Body of pancreas (tissue), 4 donors: ENCODE data around the gene CADM1. TPM values are rescaled to one million over a fixed set of nuclear protein-coding genes. Genes with fewer than 3 reads are reported as not detected.

Experiments used
- ATAC-seq: fragments of 150-250 bp; one replicate; pipeline ENCODE4 v1.9.1; 2016
- DNase-seq, 4 donors: peaks; one replicate each; pipeline ENCODE4 v3.0.0-alpha.2; 2019
- H3K27ac ChIP-seq, 4 donors: fragments of 200-600 bp; sonication (generic); 1 replicate in 3 of 4; 2 replicates in 1 of 4; pipeline versions ENCODE4 v1.5.1 to v1.6.1; 2016 to 2019; ENCODE audit warnings: mild to moderate bottlenecking in 1 of 4, mixed read lengths in 1 of 4, moderate library complexity in 1 of 4
- H3K27me3 ChIP-seq, 2 donors: fragments of 200-600 bp; sonication (generic); one replicate each; pipeline ENCODE4 v1.6.0; 2016; ENCODE audit warnings: mild to moderate bottlenecking in 1 of 2
- H3K36me3 ChIP-seq, 2 donors: fragments of 200-600 bp; sonication (generic); replicated peaks in 1 of 2; 2 replicates each; pipeline ENCODE4 v1.5.1; 2016; ENCODE audit warnings: low read depth in 2 of 2; ENCODE audit not compliant: insufficient read depth in 1 of 2
- H3K4me1 ChIP-seq: fragments of 200-600 bp; sonication (generic); one replicate; pipeline ENCODE4 v1.6.0; 2016
- H3K4me3 ChIP-seq, 2 donors: fragments of 200-600 bp; sonication (generic); 1 replicate in 1 of 2; 2 replicates in 1 of 2; pipeline ENCODE4 v1.5.1; 2016 to 2019
- H3K9me3 ChIP-seq, 3 donors: fragments of 200-600 bp; sonication (generic); 1 replicate in 2 of 3; 2 replicates in 1 of 3; pipeline ENCODE4 v1.5.1; 2016
- POLR2A ChIP-seq, 3 donors: fragments of 450-650 bp; IDR thresholded peaks; one replicate each; pipeline ENCODE4 v1.6.1; 2016; ENCODE audit warnings: antibody characterized with exemption in 3 of 3, mild to moderate bottlenecking in 2 of 3
- WGBS, 2 donors: methylation state at CpG; one replicate each; pipeline ENCODE4 v1.1.5; 2017; 5-methylcytosine and 5-hydroxymethylcytosine counted together
- intact Hi-C: fragments of 100-400 bp; cut with DNase I; formaldehyde crosslinking; loops from one replicate; pipeline ENCODE4 v1.15.1; 2023
- total RNA-seq, 2 donors: library from RNA; depleted of rRNA; stranded (reverse); fragments of >200 nt; gene quantifications; one replicate each; pipeline ENCODE4 v1.1.0, GENCODE V29; 2016
- TF ChIP-seq, protein P1 (sequence below), 7 experiments: fragments of 450-650 bp in 4 of 7; fragments of 200-600 bp in 3 of 7; sonication (generic) in 3 of 7; IDR thresholded peaks; one replicate each; pipeline ENCODE4 v1.5.1; 2016 to 2019; ENCODE audit warnings: antibody characterized with exemption in 7 of 7

The CADM1 gene
- total RNA-seq, 2 donors from 2014 or later, result 12.5 to 13.7 TPM

- Histone ChIP-seq H3K27me3 (no peaks in the 10 kb centered on the region), H3K36me3 (no peaks in the 10 kb centered on the region), H3K27ac (no peak overlapping the region), H3K4me3 (no peak overlapping the region), H3K4me1 (no peaks in the 10 kb centered on the region), H3K9me3 (no peaks in the 10 kb centered on the region)
- WGBS, 2 donors, result 85 to 92% methylated on average over 1 of the region's 1 CpG
- no peak for DNase-seq
- no peak for ATAC-seq
- TF ChIP-seq, protein P1, sequence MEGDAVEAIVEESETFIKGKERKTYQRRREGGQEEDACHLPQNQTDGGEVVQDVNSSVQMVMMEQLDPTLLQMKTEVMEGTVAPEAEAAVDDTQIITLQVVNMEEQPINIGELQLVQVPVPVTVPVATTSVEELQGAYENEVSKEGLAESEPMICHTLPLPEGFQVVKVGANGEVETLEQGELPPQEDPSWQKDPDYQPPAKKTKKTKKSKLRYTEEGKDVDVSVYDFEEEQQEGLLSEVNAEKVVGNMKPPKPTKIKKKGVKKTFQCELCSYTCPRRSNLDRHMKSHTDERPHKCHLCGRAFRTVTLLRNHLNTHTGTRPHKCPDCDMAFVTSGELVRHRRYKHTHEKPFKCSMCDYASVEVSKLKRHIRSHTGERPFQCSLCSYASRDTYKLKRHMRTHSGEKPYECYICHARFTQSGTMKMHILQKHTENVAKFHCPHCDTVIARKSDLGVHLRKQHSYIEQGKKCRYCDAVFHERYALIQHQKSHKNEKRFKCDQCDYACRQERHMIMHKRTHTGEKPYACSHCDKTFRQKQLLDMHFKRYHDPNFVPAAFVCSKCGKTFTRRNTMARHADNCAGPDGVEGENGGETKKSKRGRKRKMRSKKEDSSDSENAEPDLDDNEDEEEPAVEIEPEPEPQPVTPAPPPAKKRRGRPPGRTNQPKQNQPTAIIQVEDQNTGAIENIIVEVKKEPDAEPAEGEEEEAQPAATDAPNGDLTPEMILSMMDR (IDR thresholded peaks at IDR 0.05), result no peak
- TF ChIP-seq POLR2A (IDR thresholded peaks at IDR 0.05), result no peak
- intact Hi-C loops, result no loop called here
Measured at GRCh38 chr11:115539844-115540243, 35.6 kb upstream of the CADM1 start.

DNA sequence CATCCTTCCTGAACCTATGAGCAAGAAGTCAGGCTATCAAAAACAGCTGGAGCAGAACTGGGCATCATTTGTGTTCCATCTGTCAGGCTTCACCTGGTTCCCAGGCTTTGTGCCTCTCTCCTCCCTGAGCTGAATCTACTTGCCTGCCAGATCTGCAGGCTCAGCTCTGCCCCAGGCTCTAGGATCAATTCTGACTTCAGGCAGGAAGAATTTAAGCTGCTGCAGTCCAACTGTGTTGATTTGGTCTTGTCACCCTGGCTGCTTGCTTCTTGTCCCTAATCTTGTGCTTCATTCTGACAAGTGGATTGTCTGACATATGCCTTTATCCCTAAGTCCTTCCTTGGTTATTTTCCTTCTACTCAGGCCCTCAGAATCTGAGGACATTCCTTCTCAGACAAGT is 31.6 kb upstream of the CADM1 start:
- no peak for ATAC-seq
- H3K36me3 ChIP-seq, result no peaks in the 10 kb centered on the region
- intact Hi-C loops, result no loop called here
- no peak for TF ChIP-seq POLR2A (IDR thresholded peaks at IDR 0.05)
- TF ChIP-seq, protein P1 (IDR thresholded peaks at IDR 0.05), result no peak
- H3K4me3 ChIP-seq, result no peak overlapping the region
- no peak overlapping the region for H3K27ac ChIP-seq
- no peak for DNase-seq
- H3K27me3 ChIP-seq, result no peaks in the 10 kb centered on the region
- no peaks in the 10 kb centered on the region for H3K4me1 ChIP-seq
- no peaks in the 10 kb centered on the region for H3K9me3 ChIP-seq

- Histone ChIP-seq H3K36me3 (no peaks in the 10 kb centered on the region), H3K27ac (no peak overlapping the region), H3K4me3 (no peak overlapping the region), H3K4me1 (no peaks in the 10 kb centered on the region), H3K9me3 (no peaks in the 10 kb centered on the region), H3K27me3 (no peaks in the 10 kb centered on the region)
- DNase-seq, result no peak
- intact Hi-C loops, result no loop called here
- no peak for ATAC-seq
- WGBS, 2 donors, result 32 to 42% methylated on average over 4 of the region's 4 CpGs
- no peak for TF ChIP-seq POLR2A (IDR thresholded peaks at IDR 0.05)
- TF ChIP-seq, protein P1 (IDR thresholded peaks at IDR 0.05), result no peak
Measured at GRCh38 chr11:115530752-115531151, 26.5 kb upstream of the CADM1 start.

DNA sequence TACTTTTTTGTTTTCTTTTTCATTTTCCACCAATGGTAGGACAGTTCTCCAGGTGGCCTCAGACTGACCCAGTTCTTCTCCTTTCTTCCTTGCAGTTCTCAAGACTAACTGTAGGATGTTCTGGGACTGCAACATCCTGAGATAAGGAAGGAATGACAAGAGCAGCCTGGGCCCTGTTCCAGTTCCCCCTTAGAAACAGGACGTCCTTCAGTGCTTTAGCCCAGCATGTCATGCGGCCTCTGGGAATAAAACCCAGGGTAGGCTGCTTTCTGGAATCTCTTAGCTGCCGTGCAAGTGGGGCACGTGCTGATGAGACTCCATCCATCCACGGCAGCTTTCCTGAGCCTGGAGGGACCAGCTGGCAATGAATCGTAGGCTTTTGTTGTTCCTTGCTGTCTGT is 24.0 kb upstream of the CADM1 start:
- WGBS, 2 donors, result 32 to 45% methylated on average over 6 of the region's 6 CpGs

More for the DNA sequence above, 24.0 kb upstream of the CADM1 start:
- Histone ChIP-seq H3K36me3 (no peaks in the 10 kb centered on the region), H3K9me3 (no peaks in the 10 kb centered on the region), H3K4me3 (no peak overlapping the region), H3K4me1 (no peaks in the 10 kb centered on the region), H3K27ac (peak overlapping the region in 3 of 4 donors; percentile 46 to 77 (median 51)), H3K27me3 (no peaks in the 10 kb centered on the region)
- TF ChIP-seq, protein P1 (IDR thresholded peaks at IDR 0.05), result no peak
- no peak for TF ChIP-seq POLR2A (IDR thresholded peaks at IDR 0.05)
- ATAC-seq (no peak), DNase-seq (no peak)
- intact Hi-C loops, result no loop called here
